ENCODE measurements around the gene SPIN1. TPM values are rescaled to one million over a fixed set of nuclear protein-coding genes. Genes with fewer than 3 reads are reported as not detected.

Gene SPIN1
- total RNA-seq, 2 experiments from 2014 or later, result 20.0 to 39.0 TPM

GRCh38 chr9:88418025-88418424, 29.8 kb downstream of the SPIN1 start:
- DNase-seq (ENCODE audit: low spot score), result no peak
- Histone ChIP-seq H4K20me1 (ENCODE audit: insufficient read depth, low read length) (no peaks in the 10 kb centered on the region), H3K9me3 (ENCODE audit: low read length) (peaks cover 40% of the 10 kb centered on the region; the same call in 1 of the 2 replicates), H3K4me3 (ENCODE audit: low read depth, low read length, poor library complexity, severe bottlenecking) (no peak overlapping the region), H3K4me2 (ENCODE audit: low read length) (no peak overlapping the region), H2AFZ (ENCODE audit: low read length) (no peak overlapping the region), H3K4me1 (ENCODE audit: insufficient read depth, low read length, poor library complexity, severe bottlenecking) (no peaks in the 10 kb centered on the region), H3K79me2 (ENCODE audit: insufficient read depth, low read depth, low read length) (no peaks in the 10 kb centered on the region), H3K36me3 (ENCODE audit: insufficient read depth, low read length) (peaks cover 43% of the 10 kb centered on the region), H3K27ac (ENCODE audit: low read depth, low read length, poor library complexity, severe bottlenecking) (no peak overlapping the region), H3K9me2 (ENCODE audit: insufficient read depth, low read length) (no peaks in the 10 kb centered on the region)
- BruUV-seq (replicated peaks), result no TSS peak
- POLR2A ChIA-PET, result no interaction called here
- no peak for TF ChIP-seq CTCF (conservative IDR thresholded peaks at IDR 0.05; ENCODE audit: low read length)
- TF ChIP-seq EZH2phosphoT487 (IDR thresholded peaks at IDR 0.05; ENCODE audit: borderline replicate concordance, low read depth, low read length), result no peak
- intact Hi-C loops (cut with micrococcal nuclease; ENCODE audit: unreplicated experiment), result no loop called here
- CTCF ChIA-PET (ENCODE audit: unreplicated experiment), result no interaction called here

GRCh38 chr9:88418715-88419540, 30.7 kb downstream of the SPIN1 start:
- H3K4me2 ChIP-seq (ENCODE audit: low read length), result no peak overlapping the region
- DNase-seq (ENCODE audit: low spot score), result no peak
- H3K27ac ChIP-seq (ENCODE audit: low read depth, low read length, poor library complexity, severe bottlenecking), result no peak overlapping the region
- CTCF ChIA-PET (ENCODE audit: unreplicated experiment), result no interaction called here
- peaks cover 34% of the 10 kb centered on the region; the same call in 1 of the 2 replicates for H3K9me3 ChIP-seq (ENCODE audit: low read length)
- H3K79me2 ChIP-seq (ENCODE audit: insufficient read depth, low read depth, low read length), result no peaks in the 10 kb centered on the region
- intact Hi-C loops (cut with micrococcal nuclease; ENCODE audit: unreplicated experiment), result no loop called here
- no TSS peak for BruUV-seq (replicated peaks)
- H3K4me3 ChIP-seq (ENCODE audit: low read depth, low read length, poor library complexity, severe bottlenecking), result no peak overlapping the region
- POLR2A ChIA-PET, result no interaction called here
- no peaks in the 10 kb centered on the region for H3K4me1 ChIP-seq (ENCODE audit: insufficient read depth, low read length, poor library complexity, severe bottlenecking)
- peaks cover 47% of the 10 kb centered on the region for H3K36me3 ChIP-seq (ENCODE audit: insufficient read depth, low read length)
- H3K9me2 ChIP-seq (ENCODE audit: insufficient read depth, low read length), result no peaks in the 10 kb centered on the region
- TF ChIP-seq CTCF (conservative IDR thresholded peaks at IDR 0.05; ENCODE audit: low read length) (no peak), EZH2phosphoT487 (IDR thresholded peaks at IDR 0.05; ENCODE audit: borderline replicate concordance, low read depth, low read length) (no peak)
- no peaks in the 10 kb centered on the region for H4K20me1 ChIP-seq (ENCODE audit: insufficient read depth, low read length)
- H2AFZ ChIP-seq (ENCODE audit: low read length), result no peak overlapping the region

GRCh38 chr9:88420227-88420626, 32.0 kb downstream of the SPIN1 start:
- Histone ChIP-seq H3K4me1 (ENCODE audit: insufficient read depth, low read length, poor library complexity, severe bottlenecking) (no peaks in the 10 kb centered on the region), H2AFZ (ENCODE audit: low read length) (no peak overlapping the region), H3K79me2 (ENCODE audit: insufficient read depth, low read depth, low read length) (no peaks in the 10 kb centered on the region), H4K20me1 (ENCODE audit: insufficient read depth, low read length) (no peaks in the 10 kb centered on the region), H3K36me3 (ENCODE audit: insufficient read depth, low read length) (peaks cover 47% of the 10 kb centered on the region), H3K9me2 (ENCODE audit: insufficient read depth, low read length) (no peaks in the 10 kb centered on the region), H3K4me3 (ENCODE audit: low read depth, low read length, poor library complexity, severe bottlenecking) (no peak overlapping the region), H3K27ac (ENCODE audit: low read depth, low read length, poor library complexity, severe bottlenecking) (no peak overlapping the region), H3K4me2 (ENCODE audit: low read length) (no peak overlapping the region), H3K9me3 (ENCODE audit: low read length) (peaks cover 28% of the 10 kb centered on the region; the same call in 1 of the 2 replicates)
- POLR2A ChIA-PET, result no interaction called here
- intact Hi-C loops (cut with micrococcal nuclease; ENCODE audit: unreplicated experiment), result no loop called here
- DNase-seq (ENCODE audit: low spot score), result no peak
- no TSS peak for BruUV-seq (replicated peaks)
- CTCF ChIA-PET (ENCODE audit: unreplicated experiment), result no interaction called here
- TF ChIP-seq EZH2phosphoT487 (IDR thresholded peaks at IDR 0.05; ENCODE audit: borderline replicate concordance, low read depth, low read length), result no peak
- no peak for TF ChIP-seq CTCF (conservative IDR thresholded peaks at IDR 0.05; ENCODE audit: low read length)
